PFSK-1 (cell line): Measurements from ENCODE around the gene GET4.

Source experiments
- FOXP2 ChIP-seq: optimal IDR thresholded peaks from 2 replicates; pipeline ENCODE3; 2011; ENCODE audit warnings: borderline replicate concordance, control low read depth, inconsistent platforms; ENCODE audit not compliant: insufficient read depth; ENCODE audit errors: extremely low read length, extremely low read depth
- POLR2AphosphoS5 ChIP-seq: IDR thresholded peaks from 2 replicates; pipeline ENCODE4 v1.6.1; 2012; ENCODE audit warnings: low read depth, mild to moderate bottlenecking, control low read depth, low read length, moderate library complexity
- REST ChIP-seq, 2 experiments: IDR thresholded peaks; 2 replicates each; pipeline versions ENCODE4 v1.6.1 to v1.8.0; 2011 to 2012; ENCODE audit warnings: low read depth in 2 of 2, low read length in 2 of 2, control low read depth in 1 of 2, inconsistent platforms in 1 of 2, mild to moderate bottlenecking in 1 of 2, moderate library complexity in 1 of 2; ENCODE audit not compliant: insufficient read depth in 1 of 2
- SIN3A ChIP-seq: IDR thresholded peaks from 2 replicates; pipeline ENCODE4 v1.6.1; 2012; ENCODE audit warnings: mild to moderate bottlenecking, low read length, moderate library complexity, borderline replicate concordance; ENCODE audit not compliant: insufficient read depth
- TAF1 ChIP-seq: IDR thresholded peaks from 2 replicates; pipeline ENCODE4 v1.6.1; 2012; ENCODE audit warnings: low read length, control low read depth, borderline replicate concordance; ENCODE audit not compliant: insufficient read depth

The GET4 gene

GRCh38 chr7:892648-893593 is 16.6 kb downstream of the GET4 start:
- no peak for TF ChIP-seq TAF1
- no peak for TF ChIP-seq REST (IDR thresholded peaks at IDR 0.05; ENCODE audit: insufficient read depth in 1 of 2, low read depth in 2 of 2, low read length in 2 of 2)
- no peak for TF ChIP-seq POLR2AphosphoS5
- TF ChIP-seq SIN3A = no peak
- no peak for TF ChIP-seq FOXP2

GRCh38 chr7:893686-894085 is 17.3 kb downstream of the GET4 start:
- no peak for TF ChIP-seq FOXP2
- no peak for TF ChIP-seq TAF1
- TF ChIP-seq SIN3A = no peak
- no peak for TF ChIP-seq POLR2AphosphoS5
- no peak for TF ChIP-seq REST (IDR thresholded peaks at IDR 0.05; ENCODE audit: insufficient read depth in 1 of 2, low read depth in 2 of 2, low read length in 2 of 2)

GRCh38 chr7:894164-894867 is 18.0 kb downstream of the GET4 start:
- TF ChIP-seq SIN3A (no peak), FOXP2 (no peak), TAF1 (no peak), REST (IDR thresholded peaks at IDR 0.05; ENCODE audit: insufficient read depth in 1 of 2, low read depth in 2 of 2, low read length in 2 of 2) (no peak), POLR2AphosphoS5 (no peak)

GRCh38 chr7:894927-895450 is 18.6 kb downstream of the GET4 start:
- TF ChIP-seq FOXP2 = no peak
- no peak for TF ChIP-seq POLR2AphosphoS5
- no peak for TF ChIP-seq REST (IDR thresholded peaks at IDR 0.05; ENCODE audit: insufficient read depth in 1 of 2, low read depth in 2 of 2, low read length in 2 of 2)
- no peak for TF ChIP-seq TAF1
